Ovary (tissue), 9 donors: ENCODE measurements around the gene ARHGAP1. TPM values are rescaled to one million over a fixed set of nuclear protein-coding genes. Genes with fewer than 3 reads are reported as not detected.

Source experiments
- DNase-seq, 5 donors: peaks; one replicate each; pipeline ENCODE4 v3.0.0-alpha.2; 2019 to 2020
- H3K27ac ChIP-seq, 2 donors: fragments of 200-600 bp; one replicate each; pipeline versions ENCODE4 v1.5.1 to v1.8.0; 2019 to 2022
- H3K27me3 ChIP-seq: fragments of 200-600 bp; one replicate; pipeline ENCODE4 v1.8.0; 2022
- H3K36me3 ChIP-seq: fragments of 200-600 bp; sonication (generic); one replicate; pipeline ENCODE4 v1.5.1; 2019
- H3K4me1 ChIP-seq: one replicate; pipeline ENCODE4 v1.8.1; 2013; ENCODE audit warnings: mild to moderate bottlenecking, moderate library complexity; ENCODE audit not compliant: insufficient read depth
- H3K4me3 ChIP-seq: fragments of 200-600 bp; sonication (generic); one replicate; pipeline ENCODE4 v1.5.1; 2017
- H3K9me3 ChIP-seq, 2 donors: fragments of 200-600 bp in 1 of 2; sonication (generic) in 1 of 2; one replicate each; pipeline versions ENCODE4 v1.5.1 to v1.8.1; 2013 to 2019; ENCODE audit warnings: mild to moderate bottlenecking in 1 of 2, moderate library complexity in 1 of 2
- CTCF ChIP-seq, 3 donors: fragments of 450-650 bp in 2 of 3; fragments of 200-600 bp in 1 of 3; IDR thresholded peaks; one replicate each; pipeline versions ENCODE4 v1.5.1 to v1.8.0; 2016 to 2022; ENCODE audit warnings: antibody characterized with exemption in 3 of 3, mild to moderate bottlenecking in 1 of 3
- EP300 ChIP-seq: sonication (generic); formaldehyde crosslinking; IDR thresholded peaks from one replicate; pipeline ENCODE4 v1.6.1; 2017; ENCODE audit warnings: antibody characterized with exemption
- POLR2A ChIP-seq: fragments of 450-650 bp; IDR thresholded peaks from one replicate; pipeline ENCODE4 v1.6.1; 2017; ENCODE audit warnings: antibody characterized with exemption, mild to moderate bottlenecking, moderate library complexity
- WGBS, 3 donors: extraction: QIAGEN DNeasy Blood & Tissue Kit in 1 of 3; methylation state at CpG; one replicate each; pipeline versions ENCODE4 v1.1.5 to v1.1.7; 2013 to 2017; 5-methylcytosine and 5-hydroxymethylcytosine counted together
- intact Hi-C, 4 donors: fragments of 100-400 bp; cut with DNase I; formaldehyde crosslinking; loops; one replicate each; pipeline versions ENCODE4 v1.11.0 to v1.15.1; 2022 to 2023
- polyA plus RNA-seq, 2 donors: library from polyadenylated mRNA; stranded (reverse); fragments of 200-250 nt in 1 of 2; fragments of 350-450 nt in 1 of 2; fragmentation: Illumina TruSeq in 1 of 2; extraction: RNeasy Lipid Tissue Mini Kit (QIAGEN cat#74804) in 1 of 2; gene quantifications; one replicate each; pipeline ENCODE4 v1.2.3, GENCODE V29; 2013 to 2014
- total RNA-seq, 7 donors: library from RNA; depleted of rRNA in 2 of 7; stranded (reverse); fragments of >200 nt in 2 of 7; fragmentation: NEBNext Ultra II Directional in 3 of 7; extraction: Animal tissue kit (Norgen Biotek cat#: 25700) in 3 of 7; gene quantifications; one replicate each; pipeline versions ENCODE4 v1.1.0 to v1.2.4, GENCODE V29; 2016 to 2023
- donor health status: DM: no; HTN: no; CAD: no; lungs with moderate emphysema.
- donor health status: DM: no; HTN: no; CAD: no.
- donor health status: Bipolar disorder and iron deficiency.
- donor health status: DM: yes; HTN: yes; CAD: no.
- donor health status: DM: no; HTN: no; CAD: no.
- donor health status: DM: yes; HTN: yes; CAD: no.

Gene ARHGAP1
- total and polyA plus RNA-seq, 9 donors, result 24.1 to 95.9 (median 73.3) TPM

- no peaks in the 10 kb centered on the region for H3K27me3 ChIP-seq
- H3K36me3 ChIP-seq, result no peaks in the 10 kb centered on the region
- TF ChIP-seq POLR2A (no peak), EP300 (no peak)
- intact Hi-C loops, result no loop called here
- DNase-seq, result peak in 1 of 5 donors; percentile 21
- H3K4me3 ChIP-seq, result no peak overlapping the region
- peaks cover 22% of the 10 kb centered on the region for H3K4me1 ChIP-seq
- H3K27ac ChIP-seq, result no peak overlapping the region
- 75 to 84% (median 78%) methylated on average over 9 to 10 of the region's 10 CpGs for WGBS, 3 donors
- H3K9me3 ChIP-seq, result no peaks in the 10 kb centered on the region
Measured at GRCh38 chr11:46677991-46678740, 22.3 kb downstream of the ARHGAP1 start.

GRCh38 chr11:46677169-46677568 lies 23.2 kb downstream of the ARHGAP1 start:
- Histone ChIP-seq H3K27ac (no peak overlapping the region), H3K36me3 (no peaks in the 10 kb centered on the region), H3K4me1 (peaks cover 22% of the 10 kb centered on the region), H3K27me3 (no peaks in the 10 kb centered on the region), H3K9me3 (no peaks in the 10 kb centered on the region), H3K4me3 (no peak overlapping the region)
- WGBS, 3 donors, result 91 to 92% (median 92%) methylated on average over 8 of the region's 8 CpGs
- intact Hi-C loops, result no loop called here
- DNase-seq, result peak in 1 of 5 donors; percentile 35
- TF ChIP-seq POLR2A (no peak), CTCF (IDR thresholded peaks at IDR 0.05) (no peak)

GRCh38 chr11:46676436-46677158 lies 23.8 kb downstream of the ARHGAP1 start:
- Histone ChIP-seq H3K4me3 (no peak overlapping the region), H3K4me1 (peaks cover 22% of the 10 kb centered on the region), H3K36me3 (no peaks in the 10 kb centered on the region), H3K9me3 (no peaks in the 10 kb centered on the region), H3K27ac (peak overlapping the region in 1 of 2 donors; percentile 71), H3K27me3 (no peaks in the 10 kb centered on the region)
- no peak for TF ChIP-seq EP300
- TF ChIP-seq POLR2A, result no peak
- no peak for TF ChIP-seq CTCF (IDR thresholded peaks at IDR 0.05)
- intact Hi-C loops, result no loop called here
- DNase-seq, result peak in 1 of 5 donors; percentile 31
- 82 to 87% (median 85%) methylated on average over 15 of the region's 15 CpGs for WGBS, 3 donors

- H3K36me3 ChIP-seq, result no peaks in the 10 kb centered on the region
- H3K27ac ChIP-seq, result peak overlapping the region; percentile 7 to 71
- H3K4me3 ChIP-seq, result no peak overlapping the region
- H3K27me3 ChIP-seq, result no peaks in the 10 kb centered on the region
- WGBS, 3 donors, result 63 to 79% (median 65%) methylated on average over 7 of the region's 7 CpGs
- DNase-seq, result peak in 2 of 5 donors; percentile 12 to 29
- peaks cover 22% of the 10 kb centered on the region for H3K4me1 ChIP-seq
- intact Hi-C loops, result no loop called here
- no peaks in the 10 kb centered on the region for H3K9me3 ChIP-seq
- TF ChIP-seq EP300, result no peak
- no peak for TF ChIP-seq CTCF (IDR thresholded peaks at IDR 0.05)
- TF ChIP-seq POLR2A, result no peak
Measured at GRCh38 chr11:46675949-46676348, 24.5 kb downstream of the ARHGAP1 start.
